Measurements from ENCODE around the gene RFTN1.
"Not testable (repeated sequence)": the region's sequence is repeated elsewhere in the genome, so short reads cannot be mapped to it uniquely, and the experiment has no call there.

Gene RFTN1

GRCh38 chr3:16494094-16494493 is 19.4 kb downstream of the RFTN1 start:
- H3K4me3 ChIP-seq (ENCODE audit: low read depth, low read length) = no peak overlapping the region
- TF ChIP-seq, protein P1, sequence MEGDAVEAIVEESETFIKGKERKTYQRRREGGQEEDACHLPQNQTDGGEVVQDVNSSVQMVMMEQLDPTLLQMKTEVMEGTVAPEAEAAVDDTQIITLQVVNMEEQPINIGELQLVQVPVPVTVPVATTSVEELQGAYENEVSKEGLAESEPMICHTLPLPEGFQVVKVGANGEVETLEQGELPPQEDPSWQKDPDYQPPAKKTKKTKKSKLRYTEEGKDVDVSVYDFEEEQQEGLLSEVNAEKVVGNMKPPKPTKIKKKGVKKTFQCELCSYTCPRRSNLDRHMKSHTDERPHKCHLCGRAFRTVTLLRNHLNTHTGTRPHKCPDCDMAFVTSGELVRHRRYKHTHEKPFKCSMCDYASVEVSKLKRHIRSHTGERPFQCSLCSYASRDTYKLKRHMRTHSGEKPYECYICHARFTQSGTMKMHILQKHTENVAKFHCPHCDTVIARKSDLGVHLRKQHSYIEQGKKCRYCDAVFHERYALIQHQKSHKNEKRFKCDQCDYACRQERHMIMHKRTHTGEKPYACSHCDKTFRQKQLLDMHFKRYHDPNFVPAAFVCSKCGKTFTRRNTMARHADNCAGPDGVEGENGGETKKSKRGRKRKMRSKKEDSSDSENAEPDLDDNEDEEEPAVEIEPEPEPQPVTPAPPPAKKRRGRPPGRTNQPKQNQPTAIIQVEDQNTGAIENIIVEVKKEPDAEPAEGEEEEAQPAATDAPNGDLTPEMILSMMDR (IDR thresholded peaks at IDR 0.05; ENCODE audit: borderline replicate concordance, insufficient read depth, low read depth, low read length) = no peak

- H3K4me3 ChIP-seq (ENCODE audit: low read depth, low read length) = no peak overlapping the region
- TF ChIP-seq, protein P1 (IDR thresholded peaks at IDR 0.05; ENCODE audit: borderline replicate concordance, insufficient read depth, low read depth, low read length) = no peak
These were observed 23.4 kb downstream of the RFTN1 start for GRCh38 chr3:16490062-16490619.

GRCh38 chr3:16489326-16490061 is 24.0 kb downstream of the RFTN1 start:
- H3K4me3 ChIP-seq (ENCODE audit: low read depth, low read length) = not testable (repeated sequence)

- TF ChIP-seq, protein P1 (IDR thresholded peaks at IDR 0.05; ENCODE audit: borderline replicate concordance, insufficient read depth, low read depth, low read length) = no peak
- H3K4me3 ChIP-seq (ENCODE audit: low read depth, low read length) = no peak overlapping the region
These were observed 24.9 kb downstream of the RFTN1 start for GRCh38 chr3:16488637-16489036.

DNA sequence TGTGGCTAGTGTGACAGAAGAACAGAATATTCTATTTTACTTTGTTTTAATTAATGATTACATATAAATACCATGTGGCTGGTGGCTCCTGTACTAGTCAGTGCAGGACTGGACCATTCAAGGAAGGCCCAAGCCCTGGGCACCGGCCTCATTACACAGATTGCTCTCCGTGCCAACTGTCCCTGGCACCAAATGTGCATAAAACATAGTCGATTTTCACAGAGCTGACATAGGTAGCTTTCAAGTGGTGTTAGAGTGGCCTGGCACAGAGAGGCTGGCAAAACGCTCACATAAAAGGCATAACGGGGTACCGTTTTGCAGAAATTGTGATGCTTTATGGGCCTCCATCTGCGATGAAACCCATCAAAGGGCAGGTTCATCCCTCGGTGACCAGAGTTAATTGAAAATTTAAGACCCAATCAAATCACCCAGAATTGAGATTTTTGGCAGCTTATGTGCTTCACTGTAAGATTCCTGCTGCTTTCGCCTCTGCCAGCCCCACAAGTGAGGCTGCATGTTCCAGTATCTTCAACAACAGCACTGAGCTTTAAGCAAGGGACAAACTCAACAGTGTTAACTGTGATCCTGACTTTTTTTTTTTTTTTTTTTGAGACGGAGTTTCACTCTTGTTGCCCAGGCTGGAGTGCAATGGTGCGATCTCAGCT is 25.9 kb downstream of the RFTN1 start:
- TF ChIP-seq, protein P1 (IDR thresholded peaks at IDR 0.05; ENCODE audit: borderline replicate concordance, insufficient read depth, low read depth, low read length) = no peak

GRCh38 chr3:16486951-16487480 is 26.5 kb downstream of the RFTN1 start:
- no peak overlapping the region for H3K4me3 ChIP-seq (ENCODE audit: low read depth, low read length)
- TF ChIP-seq, protein P1 (IDR thresholded peaks at IDR 0.05; ENCODE audit: borderline replicate concordance, insufficient read depth, low read depth, low read length) = no peak

More for the DNA sequence above, 25.9 kb downstream of the RFTN1 start:
- no peak overlapping the region for H3K4me3 ChIP-seq (ENCODE audit: low read depth, low read length)

GRCh38 chr3:16486201-16486600 is 27.3 kb downstream of the RFTN1 start:
- TF ChIP-seq, protein P1 (IDR thresholded peaks at IDR 0.05; ENCODE audit: borderline replicate concordance, insufficient read depth, low read depth, low read length) = no peak
- no peak overlapping the region for H3K4me3 ChIP-seq (ENCODE audit: low read depth, low read length)
